Uterus (tissue), 4 donors: Measurements from ENCODE around the gene LTBP1. TPM values are rescaled to one million over a fixed set of nuclear protein-coding genes. Genes with fewer than 3 reads are reported as not detected.

Experiments used
- DNase-seq, 2 donors: peaks; one replicate each; pipeline ENCODE4 v3.0.0-alpha.2; 2019 to 2020
- H3K27ac ChIP-seq, 2 donors: fragments of 200-600 bp; sonication (generic); 1 replicate in 1 of 2; 2 replicates in 1 of 2; pipeline ENCODE4 v1.5.1; 2016 to 2018
- H3K27me3 ChIP-seq, 2 donors: fragments of 200-600 bp; sonication (generic); one replicate each; pipeline ENCODE4 v1.5.1; 2018 to 2019; ENCODE audit warnings: control low read depth in 1 of 2
- H3K36me3 ChIP-seq, 2 donors: fragments of 200-600 bp; sonication (generic); one replicate each; pipeline ENCODE4 v1.5.1; 2019; ENCODE audit warnings: control low read depth in 1 of 2
- H3K4me1 ChIP-seq, 2 donors: fragments of 200-600 bp; sonication (generic); one replicate each; pipeline ENCODE4 v1.5.1; 2018 to 2019; ENCODE audit warnings: control low read depth in 1 of 2
- H3K4me3 ChIP-seq, 2 donors: fragments of 200-600 bp; sonication (generic); 1 replicate in 1 of 2; 2 replicates in 1 of 2; pipeline ENCODE4 v1.5.1; 2018 to 2019; ENCODE audit warnings: mild to moderate bottlenecking in 1 of 2
- H3K9me3 ChIP-seq, 2 donors: fragments of 200-600 bp; sonication (generic); one replicate each; pipeline ENCODE4 v1.5.1; 2019; ENCODE audit warnings: control low read depth in 1 of 2
- CTCF ChIP-seq, 4 experiments: fragments of 200-600 bp in 2 of 4; fragments of 450-650 bp in 2 of 4; sonication (generic) in 2 of 4; IDR thresholded peaks; one replicate each; pipeline ENCODE4 v1.5.1; 2016 to 2019; ENCODE audit warnings: antibody characterized with exemption in 4 of 4, mild to moderate bottlenecking in 2 of 4, moderate library complexity in 1 of 4
- POLR2A ChIP-seq, 2 donors: fragments of 450-650 bp; IDR thresholded peaks; one replicate each; pipeline ENCODE4 v1.6.1; 2016; ENCODE audit warnings: antibody characterized with exemption in 2 of 2, mild to moderate bottlenecking in 1 of 2, moderate library complexity in 1 of 2
- intact Hi-C: fragments of 100-400 bp; cut with DNase I; formaldehyde crosslinking; loops from one replicate; pipeline ENCODE4 v1.15.1; 2023; ENCODE audit warnings: low total_unique reads
- total RNA-seq, 4 donors: library from RNA; depleted of rRNA in 3 of 4; stranded (reverse); fragments of >200 nt in 3 of 4; gene quantifications; one replicate each; pipeline versions ENCODE4 v1.1.0 to v1.2.4, GENCODE V29; 2014 to 2023
- donor health status: DM: yes; HTN: yes; CAD: no.

Gene LTBP1
- total RNA-seq, 4 donors from 2014 or later, result 72.5 to 322 (median 92.2) TPM

GRCh38 chr2:33370636-33371265 lies 424.0 kb downstream of the LTBP1 start:
- no peak for DNase-seq
- TF ChIP-seq CTCF (IDR thresholded peaks at IDR 0.05) (no peak), POLR2A (IDR thresholded peaks at IDR 0.05) (no peak)
- no peaks in the 10 kb centered on the region for H3K4me1 ChIP-seq
- no peak overlapping the region for H3K27ac ChIP-seq
- intact Hi-C loops, result no loop called here
- H3K36me3 ChIP-seq, result no peaks in the 10 kb centered on the region
- no peak overlapping the region for H3K4me3 ChIP-seq
- H3K9me3 ChIP-seq, result no peaks in the 10 kb centered on the region
- no peaks in the 10 kb centered on the region for H3K27me3 ChIP-seq

GRCh38 chr2:33371304-33372090 lies 424.7 kb downstream of the LTBP1 start:
- DNase-seq, result no peak
- H3K27ac ChIP-seq, result no peak overlapping the region
- H3K9me3 ChIP-seq, result no peaks in the 10 kb centered on the region
- no peaks in the 10 kb centered on the region for H3K36me3 ChIP-seq
- no peaks in the 10 kb centered on the region for H3K4me1 ChIP-seq
- intact Hi-C loops, result no loop called here
- no peaks in the 10 kb centered on the region for H3K27me3 ChIP-seq
- no peak overlapping the region for H3K4me3 ChIP-seq
- TF ChIP-seq CTCF (IDR thresholded peaks at IDR 0.05) (no peak), POLR2A (IDR thresholded peaks at IDR 0.05) (no peak)

DNA sequence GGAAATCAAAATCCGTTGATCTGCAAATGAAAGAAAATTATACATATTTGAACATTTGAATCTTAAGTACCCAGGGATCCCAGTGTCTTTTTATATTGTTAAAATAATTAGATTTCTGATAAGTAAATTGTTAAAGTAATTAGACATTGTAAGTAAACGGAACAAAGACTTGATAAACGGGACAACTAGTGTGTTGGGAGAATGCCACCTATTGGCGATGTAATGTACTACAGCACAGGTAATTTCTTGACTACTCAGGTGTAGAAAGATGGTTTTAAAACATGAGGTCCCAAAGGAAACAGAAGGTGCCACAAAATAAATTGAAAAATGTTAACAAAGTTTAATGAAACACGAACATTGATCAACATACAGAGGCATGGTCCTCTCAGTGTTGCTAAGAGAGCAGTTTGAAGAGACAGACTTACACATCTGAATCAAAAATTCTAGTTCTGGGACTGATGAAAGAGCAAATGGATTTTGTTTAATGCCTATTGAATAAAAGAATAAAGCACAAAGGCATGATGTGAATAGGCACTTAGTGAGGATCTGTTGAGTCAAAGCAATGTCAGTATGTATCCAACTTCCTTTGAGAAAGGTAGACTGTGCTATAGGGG lies 426.3 kb downstream of the LTBP1 start:
- intact Hi-C loops, result no loop called here
- H3K27me3 ChIP-seq, result no peaks in the 10 kb centered on the region
- H3K27ac ChIP-seq, result no peak overlapping the region
- H3K4me3 ChIP-seq, result no peak overlapping the region
- TF ChIP-seq CTCF (IDR thresholded peaks at IDR 0.05), result peak; percentile 54 to 82 (median 74)
- no peak for TF ChIP-seq POLR2A (IDR thresholded peaks at IDR 0.05)
- H3K36me3 ChIP-seq, result no peaks in the 10 kb centered on the region
- H3K9me3 ChIP-seq, result no peaks in the 10 kb centered on the region
- no peaks in the 10 kb centered on the region for H3K4me1 ChIP-seq
- DNase-seq, result peak in 1 of 2 donors; percentile 37

DNA sequence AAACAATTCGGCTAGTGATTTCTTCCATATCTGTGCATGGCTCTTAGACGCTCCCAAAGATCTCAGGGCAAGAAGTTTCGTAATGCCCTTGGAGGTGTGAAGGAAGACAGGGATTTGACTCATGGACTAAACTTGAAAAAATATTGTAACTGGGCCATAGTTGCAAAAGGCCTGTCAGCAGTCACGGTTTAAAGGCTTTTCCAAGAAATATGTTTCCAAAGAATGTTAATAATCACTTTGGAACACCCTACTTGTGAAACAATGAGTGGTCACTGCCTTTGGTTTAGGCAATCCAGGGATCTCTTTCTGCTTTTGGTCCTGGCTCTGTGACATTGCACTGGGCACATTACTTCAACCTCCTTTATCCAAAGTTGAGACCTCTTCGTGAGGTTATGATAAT lies 427.2 kb downstream of the LTBP1 start:
- Histone ChIP-seq H3K36me3 (no peaks in the 10 kb centered on the region), H3K27me3 (no peaks in the 10 kb centered on the region), H3K9me3 (no peaks in the 10 kb centered on the region), H3K4me1 (no peaks in the 10 kb centered on the region), H3K27ac (no peak overlapping the region), H3K4me3 (no peak overlapping the region)
- no peak for DNase-seq
- intact Hi-C loops, result no loop called here
- TF ChIP-seq POLR2A (IDR thresholded peaks at IDR 0.05), result no peak
- TF ChIP-seq CTCF (IDR thresholded peaks at IDR 0.05), result no peak

DNA sequence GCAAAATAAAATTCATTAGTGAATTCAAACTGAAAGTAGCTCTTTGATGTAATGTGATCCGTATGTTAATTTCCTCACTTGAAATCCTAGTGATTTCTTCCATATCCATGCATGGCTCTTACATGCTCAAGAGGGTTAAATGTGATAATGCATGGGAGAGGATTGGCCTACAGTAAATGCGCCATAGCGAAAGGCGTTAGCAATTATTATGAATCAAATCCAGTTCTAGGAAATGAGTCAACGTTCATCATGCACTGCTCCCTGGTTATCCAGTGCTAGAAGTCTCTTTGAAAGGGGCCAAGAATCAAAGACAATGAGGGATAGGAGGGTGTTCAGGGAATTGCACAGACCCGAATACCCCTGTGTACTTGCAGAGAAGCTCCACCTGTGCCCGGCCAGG lies 428.3 kb downstream of the LTBP1 start:
- Histone ChIP-seq H3K36me3 (no peaks in the 10 kb centered on the region), H3K4me3 (no peak overlapping the region), H3K27ac (no peak overlapping the region), H3K4me1 (no peaks in the 10 kb centered on the region), H3K9me3 (no peaks in the 10 kb centered on the region), H3K27me3 (no peaks in the 10 kb centered on the region)
- intact Hi-C loops, result no loop called here
- no peak for DNase-seq
- no peak for TF ChIP-seq CTCF (IDR thresholded peaks at IDR 0.05)
- no peak for TF ChIP-seq POLR2A (IDR thresholded peaks at IDR 0.05)
